Astrocyte of the hippocampus (primary cell): ENCODE data around the gene CEP295NL.
"Not testable (repeated sequence)": the region's sequence is repeated elsewhere in the genome, so short reads cannot be mapped to it uniquely, and the experiment has no call there.

ENCODE experiments used
- DNase-seq: peaks from one replicate; pipeline ENCODE4 v3.0.0; 2011; ENCODE audit warnings: low read depth, low spot score

CEP295NL gene

DNA sequence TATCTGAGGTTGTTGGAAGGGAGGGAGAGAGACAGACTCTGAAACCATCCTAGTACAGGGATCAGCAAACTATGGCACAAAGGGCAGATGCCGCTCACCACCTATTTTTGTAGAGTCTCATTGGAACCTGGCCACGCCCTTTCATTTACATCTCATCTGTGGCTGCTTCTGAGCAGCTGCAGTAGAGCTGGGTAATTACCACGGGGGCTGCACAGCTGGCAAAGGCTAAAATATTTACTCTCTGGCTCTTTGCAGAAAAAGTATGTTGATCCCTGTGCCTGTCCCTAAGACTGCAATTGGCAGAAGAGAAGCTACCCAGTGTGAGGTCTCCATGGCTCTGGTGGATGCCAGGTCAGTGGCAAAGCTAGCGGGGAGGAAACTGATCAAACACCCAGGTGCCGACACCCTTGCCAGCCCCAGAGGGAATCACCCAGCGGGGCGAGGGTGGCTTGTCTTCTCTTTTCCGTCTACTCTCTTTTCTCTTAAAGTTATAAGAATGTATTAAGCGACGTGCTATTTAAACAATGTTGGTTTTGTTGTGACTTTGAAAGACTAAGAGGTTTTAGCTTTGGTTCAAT is 14.0 kb downstream of the CEP295NL start:
- DNase-seq = no peak

DNA sequence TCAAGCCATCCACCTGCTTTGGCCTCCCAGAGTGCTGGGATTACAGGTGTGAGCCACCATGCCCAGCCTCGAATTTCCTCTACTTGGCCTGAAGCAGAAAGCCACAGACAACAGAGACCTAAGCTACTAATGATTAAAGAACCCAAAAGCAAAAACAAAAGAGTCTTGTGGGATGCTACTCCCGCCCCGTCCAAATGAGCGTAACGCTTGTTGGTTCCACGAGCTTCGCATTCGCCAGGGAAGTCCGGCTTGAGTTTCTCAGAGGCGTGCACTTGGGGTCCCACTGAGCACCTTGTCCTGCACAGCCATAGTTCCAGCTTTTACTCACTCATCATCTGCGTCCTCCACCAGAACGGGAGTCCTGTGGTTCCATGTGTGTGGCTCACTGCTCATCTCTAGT is 16.0 kb downstream of the CEP295NL start:
- DNase-seq = no peak

DNA sequence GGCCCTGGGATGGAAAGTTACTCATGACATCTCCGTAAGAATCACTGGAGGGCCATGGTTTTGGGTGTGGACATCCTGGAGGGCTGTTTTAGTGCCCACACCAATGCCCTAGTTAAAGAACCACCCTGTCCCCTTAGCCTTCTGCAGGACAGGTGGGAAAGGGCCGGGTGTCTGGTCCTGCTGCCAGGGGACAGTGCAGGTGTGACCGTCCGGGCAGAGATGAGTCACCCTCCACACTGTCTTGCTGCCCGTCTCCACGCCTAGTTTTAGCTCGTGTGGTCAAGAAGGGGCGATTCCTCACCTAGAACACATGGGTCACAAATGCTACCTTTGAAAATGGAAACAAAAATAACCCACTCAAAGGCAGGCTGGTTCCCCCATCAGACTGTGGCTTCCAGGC is 17.0 kb downstream of the CEP295NL start:
- no peak for DNase-seq

DNA sequence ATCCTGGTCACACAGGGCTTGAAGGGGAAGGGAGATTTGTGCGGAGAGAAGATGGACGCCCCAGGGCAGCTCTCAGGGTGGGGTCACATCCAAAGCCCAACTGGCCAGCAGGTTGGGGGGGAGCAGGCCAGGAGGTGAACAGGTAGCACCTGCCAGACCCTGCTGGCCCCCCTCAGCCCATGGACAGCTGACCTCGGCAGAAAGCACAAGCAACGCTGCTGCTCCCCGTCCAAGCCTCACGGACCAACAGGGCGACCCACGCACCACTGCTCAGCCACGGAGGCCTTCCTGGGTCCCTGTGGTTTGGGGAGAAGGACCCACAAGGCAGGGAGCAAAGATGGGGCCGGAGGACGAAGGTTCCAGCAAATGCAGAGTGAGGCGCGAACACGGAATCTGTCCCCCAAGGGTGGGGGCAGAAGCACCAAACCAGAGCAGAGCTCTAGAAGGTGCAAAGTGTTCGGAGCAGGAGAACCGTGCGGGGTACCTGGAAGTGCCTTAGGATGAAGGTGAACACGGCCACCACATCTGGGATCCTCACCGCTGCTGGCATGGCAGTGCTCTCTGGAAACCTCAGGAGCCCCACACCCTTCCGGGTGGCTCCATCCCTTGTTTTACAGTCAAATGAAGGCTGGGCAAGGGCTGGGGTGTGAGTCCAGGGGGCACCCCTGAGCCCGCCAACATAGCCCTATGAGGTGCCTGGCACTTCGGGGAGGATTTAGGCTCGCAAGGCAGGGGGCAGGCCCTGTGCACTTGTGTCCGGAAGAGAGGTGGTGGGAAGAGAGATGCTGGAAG is 17.9 kb downstream of the CEP295NL start:
- DNase-seq = no peak

DNA sequence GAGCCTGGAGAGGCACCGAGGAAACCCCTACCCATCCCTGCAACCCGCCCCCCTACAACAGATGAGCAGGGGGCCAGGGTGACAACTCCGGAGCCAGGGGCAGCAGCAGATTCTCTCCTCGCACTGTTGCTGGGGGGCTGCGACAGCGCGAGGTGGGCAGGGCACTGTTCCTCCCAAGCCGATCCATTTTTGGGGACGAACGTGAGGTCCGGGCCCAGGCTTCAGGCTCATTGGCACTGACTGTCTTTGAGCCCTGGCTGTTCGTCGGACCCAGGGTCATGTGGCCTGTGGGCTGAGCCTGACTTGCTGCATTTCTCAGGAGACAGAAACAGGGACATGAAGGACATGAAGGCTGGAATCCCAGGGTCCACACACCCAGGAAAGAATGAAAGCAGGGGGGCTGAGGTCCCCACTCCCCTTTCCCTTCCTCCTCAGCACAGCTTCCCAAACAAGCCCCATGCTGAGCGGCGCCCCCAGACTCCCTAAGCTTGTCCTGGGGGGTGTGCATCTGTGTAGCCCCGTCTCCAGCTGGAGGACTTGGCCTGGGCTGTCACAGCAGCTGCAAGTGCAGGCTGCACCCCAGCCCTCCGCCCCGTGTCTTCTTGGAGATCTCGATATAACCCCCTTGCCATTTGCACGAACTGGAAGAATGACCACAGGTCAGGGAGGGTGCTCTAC is 18.7 kb downstream of the CEP295NL start:
- peak; percentile 41 for DNase-seq

DNA sequence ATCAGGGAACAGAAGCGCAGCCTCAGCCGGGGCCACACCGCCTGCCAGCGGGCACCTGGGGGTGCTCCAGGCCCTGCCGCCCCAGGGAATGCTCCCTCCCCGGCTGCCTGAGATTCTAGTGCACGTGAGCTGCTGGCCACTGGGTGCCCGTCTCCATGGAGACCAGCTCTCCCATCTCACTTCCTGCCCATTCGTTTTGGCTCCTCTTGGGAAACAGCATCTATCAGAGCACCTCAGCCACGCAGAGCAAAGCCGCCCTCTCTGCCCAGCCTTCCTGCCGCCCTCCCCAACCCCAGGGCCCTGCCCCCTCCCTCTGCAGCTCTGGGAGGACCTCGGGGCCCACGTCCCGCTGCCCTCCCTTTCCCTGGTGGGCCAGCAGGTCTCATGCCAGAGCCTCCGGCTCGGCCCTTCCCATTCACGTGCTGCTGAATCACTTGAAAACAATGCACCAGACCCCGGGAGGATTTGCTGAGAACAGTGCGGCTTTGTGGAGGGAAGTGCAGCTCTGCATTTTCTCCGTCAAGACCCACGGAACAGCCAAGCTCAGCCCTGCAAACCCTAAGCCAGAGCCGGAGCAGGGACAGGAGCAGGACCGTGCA is 19.4 kb downstream of the CEP295NL start:
- peak; percentile 97 for DNase-seq

DNA sequence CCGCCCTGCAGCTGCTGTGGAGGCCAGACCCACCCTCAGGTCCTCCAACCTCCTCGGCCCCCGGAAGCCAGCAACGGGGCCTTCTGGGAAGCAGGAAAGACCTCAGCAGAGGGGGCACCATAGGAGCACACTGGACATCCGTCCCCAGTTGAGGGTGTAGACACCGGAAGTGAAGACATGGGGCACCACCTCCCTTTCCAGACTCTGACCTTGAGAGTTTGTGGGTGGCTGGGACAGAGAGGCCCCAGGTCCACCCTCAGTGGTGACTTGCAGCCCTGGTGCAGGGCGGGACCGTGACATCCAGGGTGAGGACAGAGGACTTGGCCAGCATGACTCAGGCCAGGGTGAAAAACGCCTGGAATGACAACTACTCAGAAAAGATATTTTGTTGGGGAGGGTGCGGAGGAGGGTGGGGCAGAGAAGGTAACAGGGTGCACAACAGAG is 19.9 kb downstream of the CEP295NL start:
- DNase-seq = peak; percentile 83

DNA sequence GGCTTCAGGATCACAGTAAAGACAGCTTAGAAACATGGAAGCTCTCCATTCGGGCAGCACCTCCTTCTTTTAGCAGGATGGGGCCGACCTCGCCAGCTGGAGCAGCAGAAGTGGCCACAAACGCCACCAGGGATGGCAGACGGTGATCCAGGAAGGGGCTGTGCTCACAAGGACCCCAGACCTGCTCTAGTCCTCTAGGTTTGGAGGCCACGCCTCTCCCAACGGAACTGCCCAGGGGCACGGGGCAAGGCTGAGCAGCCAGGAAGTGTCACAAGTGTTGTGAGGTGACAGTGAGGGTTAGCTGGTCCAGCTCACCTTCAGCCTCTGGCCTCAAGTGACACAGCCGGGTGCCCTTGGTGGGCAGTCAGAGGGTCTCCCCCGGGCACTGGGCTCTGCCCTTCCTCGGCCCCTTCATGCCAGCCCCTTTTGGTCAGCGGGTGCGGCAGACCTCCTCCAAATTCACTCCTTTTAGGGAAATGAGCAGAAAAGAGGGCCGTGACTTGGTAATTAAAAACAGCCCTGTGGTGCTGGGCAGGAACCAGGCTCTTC is 20.4 kb downstream of the CEP295NL start:
- no peak for DNase-seq

DNA sequence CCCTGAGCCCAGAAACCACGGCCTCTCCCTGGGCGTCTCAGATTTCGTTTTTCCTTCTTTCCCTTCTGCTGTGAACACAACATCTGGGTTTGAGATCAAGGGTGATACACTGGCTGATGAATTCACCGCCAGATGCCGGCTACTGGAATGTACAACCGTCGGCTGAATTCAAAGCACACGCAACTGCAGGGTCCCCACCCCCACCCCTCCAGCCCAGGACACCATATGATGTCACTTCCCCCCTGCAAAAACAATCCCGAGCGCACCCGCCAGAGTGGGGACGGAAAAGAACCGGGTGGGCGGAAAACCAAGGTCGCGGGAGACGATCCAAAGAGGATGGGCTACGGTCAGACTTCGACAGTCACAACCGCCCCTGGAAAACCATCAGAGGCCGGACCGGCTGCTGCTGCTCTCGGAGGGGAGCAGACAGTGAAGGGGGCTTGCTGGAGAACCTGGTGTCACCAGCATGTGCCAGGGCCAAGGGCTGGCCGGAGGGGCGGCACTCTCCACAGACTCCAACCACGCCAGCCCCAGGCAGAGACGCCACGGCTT is 23.3 kb downstream of the CEP295NL start:
- peak; percentile 62 for DNase-seq

DNA sequence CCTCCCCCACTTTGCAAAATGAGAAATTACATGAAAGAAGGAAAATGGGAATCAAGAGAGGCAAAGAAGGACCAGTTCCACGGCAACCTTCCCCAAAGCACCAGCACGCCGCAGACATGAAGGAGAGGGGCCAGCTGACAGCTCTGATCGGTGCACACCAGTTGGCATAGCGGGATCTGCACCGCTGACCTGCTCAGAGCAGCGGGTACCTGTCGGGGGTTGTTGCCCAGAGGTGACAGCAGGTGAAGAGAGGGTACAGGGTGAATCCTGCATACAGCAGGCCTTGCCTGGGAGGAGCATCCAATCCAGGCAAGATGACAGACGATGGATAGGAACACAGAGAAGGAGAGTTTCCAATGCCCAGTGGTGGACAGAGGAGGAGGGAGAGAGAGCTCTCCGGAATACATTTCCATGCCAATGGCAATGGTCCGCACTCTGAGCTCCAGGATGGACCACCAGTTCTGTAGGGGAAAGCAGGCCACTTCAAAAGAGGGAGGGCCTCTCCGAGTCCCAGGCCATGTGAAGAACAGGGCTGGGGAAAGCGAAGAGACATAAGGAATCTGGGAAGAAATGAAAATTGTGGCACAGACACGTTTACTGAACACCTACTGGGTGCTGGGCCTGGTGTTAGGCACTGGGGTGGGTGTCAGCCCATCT is 24.0 kb downstream of the CEP295NL start:
- DNase-seq = no peak

DNA sequence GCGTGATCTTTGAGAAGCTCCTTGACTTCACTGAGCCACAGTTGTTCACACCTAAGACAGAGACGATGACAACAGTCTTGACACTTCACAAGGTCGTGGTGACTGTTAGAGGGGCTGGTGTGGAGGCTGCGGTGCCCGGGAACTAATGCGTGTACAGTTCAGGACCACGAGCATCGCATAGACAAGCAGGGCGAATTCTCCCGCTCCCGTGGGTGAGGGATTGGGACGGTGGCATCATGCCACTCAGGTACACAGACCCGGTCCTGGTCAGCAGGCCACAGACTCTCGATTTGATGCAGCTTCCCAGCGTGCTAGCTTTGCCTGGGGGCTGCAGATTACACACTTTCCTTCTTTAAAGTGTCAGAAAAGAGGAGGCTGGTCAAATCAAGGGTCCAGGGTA is 24.7 kb downstream of the CEP295NL start:
- DNase-seq = no peak

DNA sequence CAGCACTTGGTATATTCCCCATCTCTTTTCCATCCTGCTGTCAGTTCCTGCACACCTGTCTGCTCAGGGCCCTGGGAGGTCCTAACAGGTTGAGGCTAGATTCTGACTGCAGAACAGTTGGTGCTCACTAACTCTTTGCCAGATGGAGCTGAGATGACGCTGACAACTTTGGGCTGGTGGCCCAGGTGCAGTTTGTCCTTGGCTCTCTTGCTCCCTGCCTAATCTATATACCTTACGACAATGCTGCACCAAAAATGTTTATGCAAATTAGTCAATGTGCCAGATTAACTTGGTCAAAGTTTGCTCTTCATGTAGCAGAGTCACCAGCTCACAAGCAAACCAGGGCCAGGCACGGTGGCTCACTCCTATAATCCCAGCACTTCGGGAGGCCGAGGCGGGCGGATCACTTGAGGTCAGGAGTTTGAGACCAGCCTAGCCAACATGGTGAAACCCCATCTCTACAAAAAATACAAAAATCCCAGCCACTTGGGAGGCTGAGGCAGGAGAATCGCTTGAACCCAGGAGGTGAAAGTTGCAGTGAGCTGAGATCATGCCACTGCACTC is 26.0 kb downstream of the CEP295NL start:
- DNase-seq = not testable (repeated sequence)

DNA sequence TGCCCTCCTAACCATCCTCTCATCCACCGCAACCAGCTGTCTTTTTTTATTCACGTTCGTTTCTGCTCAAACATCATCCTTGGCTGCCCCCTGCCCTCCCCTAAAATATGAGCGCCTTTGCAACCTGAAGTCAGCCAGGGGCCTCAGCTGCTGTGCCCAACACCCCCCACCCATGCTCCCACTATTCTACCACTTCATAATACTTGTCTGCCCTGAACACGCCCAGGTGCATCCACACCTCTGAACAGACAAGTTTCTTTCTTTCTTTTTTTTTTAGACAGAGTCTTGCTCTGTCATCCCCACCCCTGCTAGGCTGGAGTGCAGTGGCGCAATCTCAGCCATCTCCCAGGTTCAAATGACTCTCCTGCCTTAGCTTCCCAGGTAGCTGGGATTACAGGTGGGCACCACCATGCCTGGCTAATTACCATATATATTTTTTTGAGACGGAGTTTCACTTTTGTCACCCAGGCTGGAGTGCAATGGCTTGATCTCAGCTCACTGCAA is 26.9 kb downstream of the CEP295NL start:
- DNase-seq = no peak

DNA sequence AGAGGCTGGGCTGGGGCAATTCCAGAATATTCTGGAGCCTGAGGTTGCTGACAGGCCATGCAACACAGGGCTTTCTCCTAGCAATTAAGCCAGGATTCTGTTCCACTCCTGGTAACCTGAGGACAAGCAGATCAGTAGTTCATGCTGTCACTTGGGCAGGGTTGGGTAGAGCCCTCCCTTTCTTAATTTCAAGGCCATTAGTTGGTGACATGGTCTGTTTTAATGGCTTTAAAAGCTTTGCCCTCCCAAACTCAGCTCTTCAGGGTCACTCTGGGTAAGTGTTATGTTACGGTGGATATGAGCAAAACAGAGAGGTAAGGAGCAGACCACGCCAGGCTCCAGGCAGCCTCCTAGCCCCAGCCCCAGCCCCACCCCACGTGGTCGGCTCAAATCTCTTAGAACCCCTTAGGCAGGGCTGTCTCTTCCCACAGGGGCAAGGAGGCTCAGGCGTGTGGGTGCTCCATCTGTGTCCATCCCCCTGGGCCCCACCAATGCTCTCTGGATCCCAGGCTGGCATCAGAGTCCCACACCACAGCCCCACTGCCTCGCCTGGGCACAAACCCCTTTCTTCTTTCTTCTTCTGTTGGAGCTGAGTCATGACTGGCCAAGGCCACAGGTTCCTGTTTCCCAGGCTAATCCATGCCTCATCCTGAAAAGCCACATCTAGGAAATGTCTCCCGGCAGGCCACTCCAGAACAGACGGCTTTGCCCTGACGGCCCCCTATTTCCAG is 27.5 kb downstream of the CEP295NL start:
- DNase-seq = peak; percentile 76

DNA sequence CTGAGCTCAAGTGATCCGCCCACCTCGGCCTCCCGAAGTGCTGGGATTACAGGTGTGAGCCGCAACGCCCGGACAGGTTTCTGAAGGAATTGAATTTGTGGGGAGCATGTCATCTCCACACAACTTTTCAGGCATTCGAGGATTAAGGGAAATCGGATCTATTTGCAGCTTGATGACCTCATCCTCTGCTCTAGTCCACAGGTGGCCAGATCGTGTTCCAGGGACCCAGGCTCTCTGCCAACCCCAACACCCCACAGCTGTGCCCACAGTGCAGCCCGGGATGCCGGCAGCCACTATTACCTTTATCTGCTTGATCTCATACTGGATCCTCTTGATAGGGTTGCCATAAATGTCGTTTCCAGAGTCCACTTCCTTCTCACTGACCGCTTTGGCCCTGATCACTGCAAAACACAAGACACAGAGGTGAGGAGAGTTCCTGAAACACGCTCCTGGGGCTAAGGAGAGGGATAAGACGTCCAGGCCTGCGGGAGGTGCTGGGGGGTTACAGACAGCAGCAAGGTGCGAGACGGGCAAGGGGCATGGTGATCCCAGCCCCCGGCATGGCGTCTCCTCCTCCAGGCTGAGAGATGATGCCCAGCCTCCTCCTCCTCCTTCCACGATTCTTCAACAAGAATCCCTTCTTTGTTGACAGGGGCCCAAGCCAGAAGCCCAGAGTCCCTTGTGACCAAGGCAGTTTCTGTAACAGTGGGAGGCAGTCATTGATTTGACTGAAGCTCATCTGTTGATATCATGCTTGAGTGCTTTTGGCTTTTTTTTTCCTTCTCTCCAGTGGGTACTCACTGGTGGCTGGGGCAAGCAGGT is 29.3 kb downstream of the CEP295NL start:
- DNase-seq = peak; percentile 78

DNA sequence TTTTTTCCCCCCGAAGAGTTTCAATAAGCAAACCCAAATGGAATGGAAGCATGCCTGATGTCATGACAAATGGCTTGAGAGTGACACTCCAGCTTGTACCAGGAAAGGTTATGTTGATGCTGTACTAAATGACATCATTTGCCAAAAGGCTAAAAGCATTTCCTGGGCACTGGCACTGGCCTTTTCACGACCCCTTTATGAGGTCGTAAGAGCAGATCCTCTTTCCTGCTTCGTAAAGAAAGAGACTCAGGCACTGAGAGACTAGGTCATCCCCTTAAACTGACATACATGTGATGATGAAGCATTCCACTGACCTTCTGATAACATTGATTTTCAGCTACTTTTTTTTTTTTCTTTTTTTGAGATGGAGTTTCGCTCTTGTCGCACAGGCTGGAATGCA is 30.5 kb downstream of the CEP295NL start:
- DNase-seq = no peak

DNA sequence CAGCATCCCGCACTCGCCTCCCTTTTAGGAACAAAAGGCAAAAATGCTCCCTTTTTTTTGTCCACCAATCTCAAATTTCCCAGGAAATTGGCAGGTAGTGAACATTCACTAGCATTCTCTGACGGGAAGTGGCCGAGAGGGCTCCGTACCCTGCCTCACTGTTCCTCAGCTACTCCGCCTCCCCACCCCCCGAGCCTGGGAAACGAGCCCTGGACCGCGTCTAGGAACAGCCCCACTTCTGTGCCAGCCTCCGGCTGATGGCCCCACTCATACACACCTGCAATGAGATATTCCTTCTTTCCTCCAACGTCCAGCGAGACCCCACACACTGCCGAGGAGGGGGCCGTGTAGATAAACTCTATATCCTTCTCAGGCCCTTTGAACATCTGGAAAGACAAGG is 32.4 kb downstream of the CEP295NL start:
- DNase-seq = no peak

DNA sequence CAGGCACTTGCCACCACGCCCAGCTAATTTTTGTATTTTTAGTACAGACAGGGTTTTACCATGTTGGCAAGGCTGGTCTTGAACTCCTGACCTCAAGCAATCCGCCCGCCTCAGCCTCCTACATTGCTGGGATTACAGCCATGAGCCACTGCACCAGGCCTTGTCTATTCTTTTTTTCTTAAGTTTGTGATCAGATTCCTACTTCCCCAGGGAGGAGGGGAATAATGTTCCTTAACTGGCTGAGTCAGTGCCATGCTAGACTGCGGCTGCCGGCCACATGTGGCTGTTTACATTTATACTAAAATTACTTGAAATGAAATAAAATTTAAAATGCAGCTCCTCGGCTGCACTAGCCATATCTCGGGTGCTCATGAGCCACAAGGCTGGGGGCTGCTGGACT is 34.6 kb downstream of the CEP295NL start:
- peak; percentile 51 for DNase-seq

DNA sequence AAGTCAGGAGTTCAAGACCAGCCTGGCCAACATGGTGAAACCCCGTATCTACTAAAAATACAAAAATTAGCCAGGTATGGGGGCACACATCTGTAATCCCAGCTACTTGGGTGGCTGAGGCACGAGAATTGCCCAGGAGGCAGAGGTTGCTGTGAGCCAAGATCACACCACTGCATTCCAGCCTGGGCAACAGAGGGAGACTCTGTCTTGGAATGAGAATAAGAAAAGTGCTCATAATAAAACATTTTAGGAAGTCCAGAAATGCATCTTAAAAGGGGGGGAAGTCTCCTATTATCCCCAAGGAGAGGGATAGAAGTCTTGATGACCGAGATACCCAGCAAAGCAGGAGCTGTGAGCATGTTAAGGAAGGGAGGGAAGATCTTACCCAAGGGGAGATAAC is 36.0 kb downstream of the CEP295NL start:
- DNase-seq = not testable (repeated sequence)
